Measurements from ENCODE around the gene NUDC. TPM values are rescaled to one million over a fixed set of nuclear protein-coding genes. Genes with fewer than 3 reads are reported as not detected.

Gene NUDC
- total RNA-seq, 2 experiments from 2014 or later, result 43.0 to 44.6 TPM

DNA sequence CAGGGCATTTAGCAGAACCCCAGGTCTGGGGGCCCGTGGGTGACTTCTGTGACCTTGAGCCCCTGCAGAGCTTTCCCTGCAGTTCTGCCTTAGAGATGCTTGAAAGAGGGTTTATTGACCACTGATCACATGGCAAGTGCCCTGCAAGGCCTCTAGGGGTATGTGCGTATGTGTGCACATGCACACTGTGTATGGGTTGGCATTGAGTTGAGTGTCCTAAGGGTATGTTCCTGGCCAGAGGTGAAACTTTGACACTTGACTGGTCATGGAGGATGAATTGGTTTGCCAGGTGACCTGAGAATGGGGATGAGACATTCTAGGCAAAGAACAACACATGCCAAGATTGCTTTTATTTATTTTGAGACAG lies 17.1 kb downstream of the NUDC start:
- intact Hi-C loops (cut with DNase I, micrococcal nuclease), result no loop called here
- Mint-ChIP-seq H3K27me3 (no peaks in the 10 kb centered on the region), H3K36me3 (ENCODE audit: low read depth) (peaks cover 64% of the 10 kb centered on the region), H3K4me1 (ENCODE audit: low read depth) (no peaks in the 10 kb centered on the region), H3K27ac (no peak overlapping the region), H3K4me3 (no peak overlapping the region), H3K9me3 (no peaks in the 10 kb centered on the region)
- POLR2A ChIA-PET, result no interaction called here
- DNase-seq (no peak), ATAC-seq (ENCODE audit: poor library complexity) (no peak)
- Histone ChIP-seq H3K36me3 (ENCODE audit: insufficient read depth, low read length) (peaks cover 47% of the 10 kb centered on the region), H3K27me3 (ENCODE audit: control insufficient read depth in 1 of 2, insufficient read depth in 2 of 2, low read length in 2 of 2) (no peaks in the 10 kb centered on the region), H3K4me1 (ENCODE audit: insufficient read depth, low read length) (no peaks in the 10 kb centered on the region), H3K9me3 (ENCODE audit: control insufficient read depth in 1 of 2, insufficient read depth in 1 of 2, low read length in 2 of 2) (no peaks in the 10 kb centered on the region), H3K4me3 (ENCODE audit: low read length) (no peak overlapping the region), H3K27ac (ENCODE audit: low read depth in 1 of 2, low read length in 2 of 2) (no peak overlapping the region)
- TF ChIP-seq, protein P1, sequence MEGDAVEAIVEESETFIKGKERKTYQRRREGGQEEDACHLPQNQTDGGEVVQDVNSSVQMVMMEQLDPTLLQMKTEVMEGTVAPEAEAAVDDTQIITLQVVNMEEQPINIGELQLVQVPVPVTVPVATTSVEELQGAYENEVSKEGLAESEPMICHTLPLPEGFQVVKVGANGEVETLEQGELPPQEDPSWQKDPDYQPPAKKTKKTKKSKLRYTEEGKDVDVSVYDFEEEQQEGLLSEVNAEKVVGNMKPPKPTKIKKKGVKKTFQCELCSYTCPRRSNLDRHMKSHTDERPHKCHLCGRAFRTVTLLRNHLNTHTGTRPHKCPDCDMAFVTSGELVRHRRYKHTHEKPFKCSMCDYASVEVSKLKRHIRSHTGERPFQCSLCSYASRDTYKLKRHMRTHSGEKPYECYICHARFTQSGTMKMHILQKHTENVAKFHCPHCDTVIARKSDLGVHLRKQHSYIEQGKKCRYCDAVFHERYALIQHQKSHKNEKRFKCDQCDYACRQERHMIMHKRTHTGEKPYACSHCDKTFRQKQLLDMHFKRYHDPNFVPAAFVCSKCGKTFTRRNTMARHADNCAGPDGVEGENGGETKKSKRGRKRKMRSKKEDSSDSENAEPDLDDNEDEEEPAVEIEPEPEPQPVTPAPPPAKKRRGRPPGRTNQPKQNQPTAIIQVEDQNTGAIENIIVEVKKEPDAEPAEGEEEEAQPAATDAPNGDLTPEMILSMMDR (IDR thresholded peaks at IDR 0.05), result no peak
- CTCF ChIA-PET, result no interaction called here

DNA sequence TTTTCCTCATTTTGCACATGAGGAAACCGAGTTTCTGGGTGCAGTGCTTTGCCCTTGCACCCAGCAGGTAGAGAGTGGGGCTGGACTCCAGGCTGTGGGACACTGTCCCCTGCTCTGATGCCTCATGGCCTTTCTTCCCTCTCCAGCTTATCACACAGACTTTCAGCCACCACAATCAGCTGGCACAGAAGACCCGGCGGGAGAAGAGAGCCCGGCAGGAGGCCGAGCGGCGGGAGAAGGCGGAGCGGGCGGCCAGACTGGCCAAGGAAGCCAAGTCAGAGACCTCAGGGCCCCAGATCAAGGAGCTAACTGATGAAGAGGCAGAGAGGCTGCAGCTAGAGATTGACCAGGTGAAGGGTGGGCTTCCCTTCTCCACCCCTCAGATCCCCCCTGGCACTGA lies 19.8 kb downstream of the NUDC start:
- no peaks in the 10 kb centered on the region for H3K4me1 Mint-ChIP-seq (ENCODE audit: low read depth)
- H3K4me3 Mint-ChIP-seq, result no peak overlapping the region
- no peak overlapping the region for H3K27ac Mint-ChIP-seq
- H3K4me1 ChIP-seq (ENCODE audit: insufficient read depth, low read length), result no peaks in the 10 kb centered on the region
- H3K36me3 ChIP-seq (ENCODE audit: insufficient read depth, low read length), result peaks cover 63% of the 10 kb centered on the region
- intact Hi-C loops (cut with DNase I, micrococcal nuclease), result no loop called here
- DNase-seq, result no peak
- H3K36me3 Mint-ChIP-seq (ENCODE audit: low read depth), result peaks cover 64% of the 10 kb centered on the region
- no peaks in the 10 kb centered on the region for H3K9me3 Mint-ChIP-seq
- no peaks in the 10 kb centered on the region for H3K27me3 Mint-ChIP-seq
- no peak overlapping the region for H3K4me3 ChIP-seq (ENCODE audit: low read length)
- no peaks in the 10 kb centered on the region for H3K27me3 ChIP-seq (ENCODE audit: control insufficient read depth in 1 of 2, insufficient read depth in 2 of 2, low read length in 2 of 2)
- TF ChIP-seq, protein P1 (IDR thresholded peaks at IDR 0.05), result no peak
- no peaks in the 10 kb centered on the region for H3K9me3 ChIP-seq (ENCODE audit: control insufficient read depth in 1 of 2, insufficient read depth in 1 of 2, low read length in 2 of 2)
- no peak for ATAC-seq (ENCODE audit: poor library complexity)
- CTCF ChIA-PET, result no interaction called here
- POLR2A ChIA-PET, result no interaction called here
- H3K27ac ChIP-seq (ENCODE audit: low read depth in 1 of 2, low read length in 2 of 2), result no peak overlapping the region

DNA sequence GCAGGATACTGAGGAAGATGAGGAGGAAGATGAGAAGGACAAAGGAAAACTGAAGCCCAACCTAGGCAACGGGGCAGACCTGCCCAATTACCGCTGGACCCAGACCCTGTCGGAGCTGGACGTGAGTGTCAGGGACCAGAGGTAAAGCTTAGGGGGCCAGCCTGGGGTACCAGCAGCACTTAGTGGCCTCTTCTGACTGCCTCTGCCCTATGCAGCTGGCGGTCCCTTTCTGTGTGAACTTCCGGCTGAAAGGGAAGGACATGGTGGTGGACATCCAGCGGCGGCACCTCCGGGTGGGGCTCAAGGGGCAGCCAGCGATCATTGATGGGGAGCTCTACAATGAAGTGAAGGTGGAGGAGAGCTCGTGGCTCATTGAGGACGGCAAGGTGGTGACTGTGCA lies 21.1 kb downstream of the NUDC start:
- TF ChIP-seq, protein P1 (IDR thresholded peaks at IDR 0.05), result no peak
- Histone ChIP-seq H3K27ac (ENCODE audit: low read depth in 1 of 2, low read length in 2 of 2) (no peak overlapping the region), H3K36me3 (ENCODE audit: insufficient read depth, low read length) (peaks cover 59% of the 10 kb centered on the region), H3K27me3 (ENCODE audit: control insufficient read depth in 1 of 2, insufficient read depth in 2 of 2, low read length in 2 of 2) (no peaks in the 10 kb centered on the region), H3K9me3 (ENCODE audit: control insufficient read depth in 1 of 2, insufficient read depth in 1 of 2, low read length in 2 of 2) (no peaks in the 10 kb centered on the region), H3K4me3 (ENCODE audit: low read length) (no peak overlapping the region), H3K4me1 (ENCODE audit: insufficient read depth, low read length) (no peaks in the 10 kb centered on the region)
- Mint-ChIP-seq H3K27ac (no peak overlapping the region), H3K36me3 (ENCODE audit: low read depth) (peaks cover 67% of the 10 kb centered on the region), H3K4me3 (no peak overlapping the region), H3K9me3 (no peaks in the 10 kb centered on the region), H3K27me3 (no peaks in the 10 kb centered on the region), H3K4me1 (ENCODE audit: low read depth) (no peaks in the 10 kb centered on the region)
- intact Hi-C loops (cut with DNase I, micrococcal nuclease), result no loop called here
- ATAC-seq (ENCODE audit: poor library complexity) (no peak), DNase-seq (no peak)
- ChIA-PET POLR2A (no interaction called here), CTCF (no interaction called here)
